Stimulated activated CD8-positive, alpha-beta memory T cell treated with anti-CD3 and anti-CD28 coated beads, Interleukin-7, amount 100 ng/mL, for 4 hours (primary cell): ENCODE results near the gene BCAS3.
"Not testable (repeated sequence)": the region's sequence is repeated elsewhere in the genome, so short reads cannot be mapped to it uniquely, and the experiment has no call there.

Experiments
- DNase-seq, 2 donors: peaks; one replicate each; pipeline ENCODE4 v3.0.0-alpha.2; 2020; ENCODE audit warnings: low read depth in 2 of 2

BCAS3 gene

DNA sequence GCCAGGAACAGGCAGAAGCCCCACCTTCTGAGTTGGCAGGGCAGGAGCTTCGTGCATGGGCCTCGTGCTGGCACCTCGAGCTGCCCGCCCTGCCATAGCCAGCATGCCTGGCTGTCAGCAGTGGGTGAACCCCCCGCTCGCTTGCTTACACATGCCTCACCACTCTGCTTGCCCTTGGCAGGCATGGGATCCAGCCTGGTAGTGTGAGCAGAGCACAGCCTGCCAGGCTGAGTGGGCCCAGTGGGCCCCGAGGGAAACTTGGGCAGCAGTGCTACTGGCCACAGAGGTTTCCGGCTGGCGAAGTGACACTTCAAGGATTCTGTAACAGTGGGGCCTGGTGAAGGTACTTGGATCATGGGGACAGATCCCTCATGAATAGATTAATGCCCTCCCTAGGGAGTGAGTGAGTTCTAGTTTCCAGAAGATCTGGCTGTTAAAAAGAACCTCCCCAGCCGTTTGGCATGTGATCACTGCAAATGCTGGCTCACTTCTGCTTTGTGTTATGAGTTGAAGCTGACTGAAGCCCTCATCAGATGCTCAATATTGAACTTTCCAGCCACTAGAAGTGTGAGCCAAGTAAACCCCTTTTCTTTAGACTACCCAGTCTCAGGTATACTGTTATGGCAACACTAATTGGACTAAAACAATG is 114.7 kb downstream of the BCAS3 start:
- no peak for DNase-seq

- no peak for DNase-seq
Observed at GRCh38 chr17:60798576-60798975, 120.9 kb downstream of the BCAS3 start.

- no peak for DNase-seq
Observed at GRCh38 chr17:60802377-60802776, 124.7 kb downstream of the BCAS3 start.

- DNase-seq = no peak
Observed at GRCh38 chr17:60803059-60803458, 125.4 kb downstream of the BCAS3 start.

DNA sequence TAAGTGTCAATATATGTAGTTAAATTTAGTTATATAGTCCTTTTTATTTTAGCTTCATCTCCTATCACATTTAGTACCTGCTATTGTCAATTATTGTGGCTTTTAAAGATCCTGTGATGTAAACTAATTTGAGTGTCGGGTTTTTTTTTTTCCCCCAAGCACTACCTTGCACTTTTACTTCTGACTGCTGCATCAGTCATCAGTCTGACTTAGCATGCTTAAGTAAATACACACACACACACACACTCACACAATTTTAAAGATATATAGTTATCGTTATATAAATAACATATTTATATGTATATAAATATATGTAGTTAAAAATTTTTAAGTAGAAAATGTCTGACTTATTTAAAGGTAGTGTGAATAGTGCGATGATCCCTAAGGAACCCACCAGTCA is 127.2 kb downstream of the BCAS3 start:
- no peak for DNase-seq

DNA sequence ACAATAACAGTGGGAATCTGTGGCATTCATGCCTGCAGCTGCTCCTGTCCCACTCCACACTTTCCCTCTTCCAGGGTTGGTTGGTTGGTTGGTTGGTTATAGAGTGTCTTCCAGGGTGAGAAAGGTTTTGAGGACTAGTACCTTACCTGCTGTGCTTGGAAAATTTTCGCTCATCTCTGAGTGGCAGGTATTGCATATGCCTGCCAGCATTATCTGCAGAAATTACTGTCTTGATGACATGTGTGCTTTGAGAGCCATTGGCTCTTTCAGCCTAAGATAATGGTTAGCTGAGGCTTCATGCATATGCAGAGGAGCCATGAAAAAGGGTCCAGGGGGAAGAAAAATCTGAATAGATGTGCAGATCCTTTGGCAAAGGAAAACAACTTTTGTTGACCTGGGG is 131.8 kb downstream of the BCAS3 start:
- no peak for DNase-seq

DNA sequence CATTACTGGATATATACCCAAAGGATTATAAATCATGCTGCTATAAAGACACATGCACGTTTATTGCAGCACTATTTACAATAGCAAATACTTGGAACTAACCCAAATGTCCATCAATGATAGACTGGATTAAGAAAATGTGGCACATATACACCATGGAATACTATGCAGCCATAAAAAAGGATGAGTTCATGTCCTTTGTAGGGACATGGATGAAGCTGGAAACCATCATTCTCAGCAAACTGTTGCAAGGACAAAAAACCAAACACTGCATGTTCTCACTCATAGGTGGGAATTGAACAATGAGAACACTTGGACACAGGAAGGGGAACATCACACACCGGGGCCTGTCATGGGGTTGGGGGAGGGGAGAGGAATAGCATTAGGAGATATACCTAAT is 137.3 kb downstream of the BCAS3 start:
- DNase-seq = not testable (repeated sequence)

DNA sequence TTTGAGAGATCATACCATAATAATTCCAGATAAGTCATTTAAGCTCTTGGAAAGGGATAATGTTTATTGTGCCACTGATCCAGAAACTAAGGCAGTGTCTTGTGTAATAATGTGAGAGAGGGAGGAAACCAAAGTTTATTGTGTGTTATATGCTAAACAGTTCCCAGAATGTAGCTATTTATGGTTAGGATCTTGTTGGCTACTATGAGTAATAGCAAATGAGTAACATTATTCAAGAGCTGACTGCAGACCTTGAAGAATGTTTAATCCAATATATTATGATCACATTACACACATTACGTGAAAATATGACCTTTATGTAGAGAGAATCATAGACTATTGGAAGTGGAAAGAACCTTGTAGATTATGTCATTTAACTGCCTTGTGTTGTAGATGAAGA is 139.5 kb downstream of the BCAS3 start:
- no peak for DNase-seq

DNA sequence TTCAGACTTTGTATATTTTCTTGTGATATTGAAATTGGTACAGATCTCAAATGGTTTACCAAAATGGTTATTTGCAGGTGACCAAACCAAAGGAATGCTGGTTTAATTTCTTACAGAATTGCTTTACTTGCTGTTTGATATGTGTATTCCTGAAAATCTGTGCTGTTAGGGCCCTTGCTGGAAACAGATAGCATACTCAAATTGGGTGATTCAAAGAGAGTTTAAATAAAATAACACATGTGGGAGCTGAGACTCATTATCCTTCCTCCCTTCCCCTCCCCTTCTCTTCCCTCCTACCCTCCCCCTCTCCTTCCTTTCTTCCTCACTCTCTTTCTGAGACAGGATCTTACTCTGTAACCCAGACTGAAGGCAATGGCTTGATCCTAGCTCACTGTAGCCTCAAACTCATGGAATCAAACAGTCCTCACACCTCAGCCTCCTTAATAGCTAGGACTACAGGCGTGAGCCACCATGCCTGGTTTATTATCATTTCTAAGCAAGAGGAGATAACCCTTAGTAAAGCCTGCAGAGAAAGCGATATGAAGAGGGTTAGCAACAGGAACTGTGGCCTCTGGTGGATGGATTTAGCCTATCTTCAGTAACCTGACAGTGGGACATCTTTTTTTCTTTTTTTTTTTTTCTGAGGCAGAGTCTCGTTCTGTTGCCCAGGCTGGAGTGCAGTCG is 141.9 kb downstream of the BCAS3 start:
- DNase-seq = no peak

DNA sequence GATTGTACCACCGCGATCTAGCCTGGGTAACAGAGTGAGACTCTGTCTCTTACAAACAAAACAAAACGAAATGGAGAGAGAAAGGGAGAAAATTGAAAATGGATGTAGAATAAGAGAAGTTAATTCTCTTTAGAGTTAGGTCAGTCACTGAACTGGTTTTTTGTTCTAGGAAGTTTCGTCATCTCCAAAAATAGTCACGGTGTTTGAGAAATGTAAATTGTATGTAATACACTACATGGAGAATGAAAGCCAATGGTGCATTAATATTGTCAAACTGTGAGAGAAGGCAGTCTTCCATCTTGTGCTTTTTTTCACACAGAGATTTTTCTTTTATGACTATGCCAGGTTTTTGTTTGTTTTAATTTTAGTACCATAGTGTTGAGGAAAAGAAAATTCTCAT is 145.9 kb downstream of the BCAS3 start:
- no peak for DNase-seq

- no peak for DNase-seq
Observed at GRCh38 chr17:60825351-60825750, 147.7 kb downstream of the BCAS3 start.

GRCh38 chr17:60827943-60828342 is 150.3 kb downstream of the BCAS3 start:
- no peak for DNase-seq

DNA sequence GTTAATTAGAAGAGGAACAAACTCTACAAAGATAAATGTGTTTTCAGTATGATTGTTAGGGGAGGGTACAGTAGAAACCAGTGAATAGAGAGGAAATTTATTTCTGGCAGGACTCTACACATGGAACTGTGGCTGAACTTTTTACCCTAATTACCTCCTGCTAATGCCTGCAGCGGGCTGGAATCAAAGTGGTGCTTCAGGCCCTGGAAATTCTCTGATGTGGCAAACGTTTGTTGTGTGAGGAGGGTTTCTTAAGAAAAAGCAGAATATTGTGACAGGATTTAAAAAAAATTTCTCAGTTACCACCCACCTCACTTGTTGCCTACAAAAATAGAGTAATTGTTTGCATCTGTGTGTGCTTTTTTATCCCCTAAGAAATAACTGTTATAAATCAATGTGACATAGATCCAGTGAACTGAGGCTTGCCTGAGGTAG is 154.5 kb downstream of the BCAS3 start:
- no peak for DNase-seq

- no peak for DNase-seq
Observed at GRCh38 chr17:60832631-60833030, 155.0 kb downstream of the BCAS3 start.

DNA sequence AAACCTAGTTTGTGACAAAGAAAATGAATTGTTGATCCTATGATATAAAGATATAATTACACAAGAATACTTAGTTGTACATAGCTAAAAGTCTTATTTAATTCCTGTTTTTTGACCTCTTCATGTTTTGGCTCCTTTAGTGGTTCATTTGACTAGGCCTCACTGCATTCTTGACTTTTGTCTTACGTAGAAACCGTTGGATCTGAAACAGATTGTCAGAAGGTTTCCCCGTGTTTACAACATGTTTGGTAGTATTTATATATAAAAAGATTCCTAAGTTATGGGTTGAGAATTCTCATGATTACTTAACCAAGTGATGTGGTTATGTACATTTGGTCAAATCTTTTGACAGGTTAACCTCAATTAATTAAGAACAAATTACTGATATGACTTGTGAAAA is 162.8 kb downstream of the BCAS3 start:
- no peak for DNase-seq

- DNase-seq = no peak
Observed at GRCh38 chr17:60845012-60845411, 167.4 kb downstream of the BCAS3 start.

DNA sequence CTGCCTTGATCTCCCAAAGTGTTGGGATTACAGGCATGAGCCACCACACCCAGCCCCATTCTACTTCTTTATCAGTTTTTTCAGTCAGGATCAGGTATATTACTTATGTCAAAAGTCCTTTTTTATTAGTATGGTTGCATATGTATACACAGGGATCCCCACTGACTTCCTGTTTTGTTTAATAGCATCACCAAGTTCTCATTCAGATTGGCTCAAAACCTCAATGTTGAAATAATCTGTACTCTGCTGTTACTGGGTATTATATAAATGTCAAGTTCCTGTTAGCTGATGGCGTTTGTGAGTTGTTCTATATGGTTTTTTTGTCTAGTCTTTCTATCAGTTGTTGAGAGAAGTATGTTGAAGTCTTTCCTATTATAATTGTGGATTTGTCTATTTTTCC is 168.5 kb downstream of the BCAS3 start:
- no peak for DNase-seq

DNA sequence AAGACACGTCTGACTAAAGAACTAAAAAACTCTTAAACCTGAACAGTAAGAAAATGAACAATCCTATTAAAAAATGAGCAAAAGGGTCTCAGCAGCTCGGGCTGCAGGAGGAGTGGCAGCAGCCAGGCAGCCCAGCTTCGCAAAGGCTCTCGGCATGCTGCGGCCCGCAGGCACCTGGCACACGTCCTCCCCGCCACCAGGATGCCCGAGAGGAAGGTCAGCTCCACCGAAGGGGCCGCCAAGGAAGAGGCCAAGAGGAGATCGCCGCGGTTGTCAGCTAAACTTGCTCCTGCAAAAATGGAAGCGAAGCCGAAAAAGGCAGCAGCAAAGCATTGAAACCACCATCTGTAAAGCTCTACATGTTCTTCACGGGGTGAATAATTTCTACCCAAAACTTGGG is 173.5 kb downstream of the BCAS3 start:
- no peak for DNase-seq

- no peak for DNase-seq
Observed at GRCh38 chr17:60857556-60858080, 180.0 kb downstream of the BCAS3 start.

GRCh38 chr17:60862482-60862881 is 184.8 kb downstream of the BCAS3 start:
- DNase-seq = no peak

- DNase-seq = no peak
Observed at GRCh38 chr17:60863892-60864707, 186.4 kb downstream of the BCAS3 start.

GRCh38 chr17:60864708-60865005 is 187.0 kb downstream of the BCAS3 start:
- DNase-seq = no peak

- DNase-seq = no peak
Observed at GRCh38 chr17:60874772-60875171, 197.1 kb downstream of the BCAS3 start.
